Cardiac muscle cell (in vitro differentiated cells and primary cell): ENCODE measurements around the gene TRIML1. TPM values are rescaled to one million over a fixed set of nuclear protein-coding genes. Genes with fewer than 3 reads are reported as not detected.

Experiments
- DNase-seq, 2 donors: peaks; one replicate each; pipeline versions ENCODE4 v3.0.0 to v3.0.0-alpha.2; 2010 to 2017; ENCODE audit warnings: low read depth in 1 of 2, low spot score in 1 of 2
- H3K27ac ChIP-seq: fragments of 200-600 bp; sonication (generic); 2 replicates; pipeline ENCODE4 v1.5.1; 2016
- H3K27me3 ChIP-seq: fragments of 200-600 bp; sonication (generic); 2 replicates; pipeline ENCODE4 v1.6.0; 2016; ENCODE audit warnings: control low read depth
- H3K36me3 ChIP-seq: fragments of 200-600 bp; sonication (generic); 2 replicates; pipeline ENCODE4 v1.5.1; 2016; ENCODE audit warnings: control low read depth
- H3K4me1 ChIP-seq: fragments of 200-600 bp; sonication (generic); 2 replicates; pipeline ENCODE4 v1.8.1; 2017; ENCODE audit warnings: low read depth, mild to moderate bottlenecking, mixed run types
- H3K4me3 ChIP-seq: fragments of 200-600 bp; sonication (generic); 2 replicates; pipeline ENCODE4 v1.5.1; 2016; ENCODE audit warnings: mild to moderate bottlenecking
- H3K9me3 ChIP-seq: fragments of 200-600 bp; sonication (generic); 2 replicates; pipeline ENCODE4 v1.5.1; 2017; ENCODE audit warnings: low read depth, mild to moderate bottlenecking, control low read depth
- CTCF ChIP-seq: IDR thresholded peaks from 2 replicates; pipeline ENCODE4 v1.5.1; 2012; ENCODE audit warnings: low read depth, mild to moderate bottlenecking, low read length
- polyA plus RNA-seq: library from polyadenylated mRNA; unstranded; fragments of >200 nt; fragmentation: Nextera tagmentation; extraction: Ambion mirVana; gene quantifications from 2 replicates; pipeline ENCODE4 v1.2.1, GENCODE V29; 2016
- total RNA-seq: library from RNA; depleted of rRNA; stranded (reverse); fragments of >200 nt; gene quantifications from 2 replicates; pipeline ENCODE4 v1.2.3, GENCODE V29; 2016

TRIML1 gene
- total and polyA plus RNA-seq, 2 experiments from 2014 or later = not detected

DNA sequence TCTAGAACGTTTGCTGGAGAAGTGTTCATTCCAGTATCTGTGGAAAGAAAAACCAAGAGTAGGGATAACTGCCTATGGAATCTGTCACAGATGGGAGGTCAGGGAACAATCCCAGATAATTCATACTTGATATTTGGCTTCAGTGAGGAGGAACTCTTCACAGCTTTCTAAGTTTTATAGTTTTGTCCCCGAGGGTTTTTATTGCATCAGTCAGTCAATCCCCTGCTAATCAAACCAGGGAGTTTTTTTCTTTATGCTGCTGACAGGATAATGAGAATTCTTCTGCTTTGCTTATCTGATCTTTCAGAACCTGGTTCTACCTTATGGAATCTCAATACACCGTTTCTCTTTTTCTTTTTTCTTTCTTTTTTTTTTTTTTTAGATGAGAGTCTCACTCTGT, 29.2 kb upstream of the TRIML1 start:
- Histone ChIP-seq H3K27ac (no peak overlapping the region), H3K4me1 (no peaks in the 10 kb centered on the region), H3K4me3 (no peak overlapping the region), H3K36me3 (no peaks in the 10 kb centered on the region), H3K9me3 (no peaks in the 10 kb centered on the region), H3K27me3 (no peaks in the 10 kb centered on the region)
- TF ChIP-seq CTCF = no peak
- no peak for DNase-seq

GRCh38 chr4:188110741-188111471, 28.3 kb upstream of the TRIML1 start:
- no peak for DNase-seq
- TF ChIP-seq CTCF = no peak

DNA sequence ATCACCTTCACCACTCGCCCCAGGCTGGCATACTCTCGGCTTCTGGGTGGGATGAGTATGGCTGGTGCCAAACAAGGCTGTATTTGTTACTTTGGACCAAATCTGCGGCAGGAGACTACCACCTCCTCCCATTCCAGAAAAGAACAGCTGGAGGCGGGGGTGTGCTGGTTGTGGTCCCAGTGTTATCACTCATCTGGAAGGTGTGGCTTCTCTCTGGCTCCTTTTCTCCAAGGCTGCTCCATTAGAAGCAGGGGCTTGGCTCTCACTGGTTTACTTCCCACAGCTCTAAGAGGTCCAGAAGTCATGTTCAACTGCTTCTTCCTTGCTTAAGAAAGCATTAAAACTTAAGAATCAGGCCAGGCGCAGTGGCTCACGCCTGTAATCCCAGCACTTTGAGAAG, 27.3 kb upstream of the TRIML1 start:
- no peaks in the 10 kb centered on the region for H3K27me3 ChIP-seq
- H3K4me1 ChIP-seq = no peaks in the 10 kb centered on the region
- no peak overlapping the region for H3K4me3 ChIP-seq
- TF ChIP-seq CTCF = no peak
- no peak overlapping the region for H3K27ac ChIP-seq
- H3K36me3 ChIP-seq = no peaks in the 10 kb centered on the region
- no peak for DNase-seq
- no peaks in the 10 kb centered on the region for H3K9me3 ChIP-seq

More at GRCh38 chr4:188110741-188111471, 28.3 kb upstream of the TRIML1 start:
- Histone ChIP-seq H3K27me3 (no peaks in the 10 kb centered on the region), H3K36me3 (no peaks in the 10 kb centered on the region), H3K4me1 (no peaks in the 10 kb centered on the region), H3K9me3 (no peaks in the 10 kb centered on the region), H3K27ac (no peak overlapping the region), H3K4me3 (no peak overlapping the region)

DNA sequence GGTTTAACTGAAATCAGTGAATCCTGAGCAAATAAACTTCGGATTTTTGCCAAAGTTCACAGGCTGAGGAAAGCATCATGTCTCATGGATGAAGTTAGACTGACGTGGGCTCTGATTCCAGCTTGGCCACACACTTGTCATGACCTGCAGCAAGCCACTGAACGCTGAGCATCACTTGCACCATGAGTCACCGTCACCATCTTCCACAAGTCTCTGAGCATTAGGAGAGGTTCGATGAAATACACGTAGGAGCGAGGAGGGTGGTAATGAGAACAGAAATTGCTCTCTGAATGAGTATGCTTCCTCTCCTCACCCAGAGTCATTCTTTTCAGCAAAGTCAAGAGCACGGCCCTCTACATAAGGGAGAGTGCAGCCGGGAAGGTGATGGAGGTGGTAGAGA, 26.1 kb upstream of the TRIML1 start:
- no peak for DNase-seq
- Histone ChIP-seq H3K4me1 (no peaks in the 10 kb centered on the region), H3K27ac (no peak overlapping the region), H3K9me3 (no peaks in the 10 kb centered on the region), H3K4me3 (no peak overlapping the region), H3K36me3 (no peaks in the 10 kb centered on the region), H3K27me3 (no peaks in the 10 kb centered on the region)
- TF ChIP-seq CTCF = no peak

DNA sequence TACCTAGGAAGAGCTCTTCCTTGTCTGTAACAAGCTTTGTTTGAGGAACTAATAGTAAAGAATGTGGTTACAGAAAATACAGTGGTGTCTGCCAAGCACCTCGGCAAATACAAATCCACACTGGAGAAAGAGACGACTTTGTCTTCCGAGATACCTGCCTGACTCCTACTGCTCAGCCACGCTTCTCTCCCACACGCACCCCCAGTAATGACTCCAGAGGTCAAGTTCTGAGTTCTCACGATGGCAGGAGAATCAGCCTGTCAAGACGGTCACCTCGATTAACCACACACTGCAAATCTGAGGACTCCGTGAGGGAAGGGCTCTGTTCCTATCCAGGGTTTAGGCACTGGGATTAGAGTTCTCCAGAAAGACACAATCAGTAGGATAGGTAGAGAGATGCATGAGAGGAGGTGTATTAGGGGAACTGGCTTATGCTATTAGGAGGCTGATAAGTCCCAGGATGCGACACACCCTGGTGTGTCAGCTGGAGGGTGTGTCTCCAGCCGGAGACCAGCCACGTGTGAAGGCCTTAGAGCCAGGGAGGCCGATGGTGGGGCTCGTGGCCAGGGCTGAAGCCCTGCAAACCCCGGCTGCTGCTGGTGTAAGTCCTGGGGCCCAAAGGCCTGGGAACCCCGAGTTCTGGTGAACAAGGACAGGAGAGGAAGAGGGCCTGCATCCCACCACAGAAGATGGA, 21.5 kb upstream of the TRIML1 start:
- no peak overlapping the region for H3K4me3 ChIP-seq
- no peak for TF ChIP-seq CTCF
- no peaks in the 10 kb centered on the region for H3K4me1 ChIP-seq
- no peak overlapping the region for H3K27ac ChIP-seq
- no peak for DNase-seq
- no peaks in the 10 kb centered on the region for H3K27me3 ChIP-seq
- no peaks in the 10 kb centered on the region for H3K36me3 ChIP-seq
- no peaks in the 10 kb centered on the region for H3K9me3 ChIP-seq
